Heart left ventricle (tissue), 13 donors: ENCODE results near the gene TPSAB1.

ENCODE experiments used
- CTCF ChIP-seq, 12 donors: fragments of 200-600 bp; sonication (generic) in 4 of 12; IDR thresholded peaks; one replicate each; pipeline versions ENCODE4 v1.5.0 to v1.8.0; 2018 to 2022; ENCODE audit warnings: antibody characterized with exemption in 12 of 12, mild to moderate bottlenecking in 5 of 12
- POLR2A ChIP-seq, 2 donors: fragments of 450-650 bp; IDR thresholded peaks; one replicate each; pipeline ENCODE4 v1.6.1; 2017; ENCODE audit warnings: antibody characterized with exemption in 2 of 2, mild to moderate bottlenecking in 2 of 2, moderate library complexity in 2 of 2
- donor health status: ischemic (EF 13 %, LVEDD 7.1; RV severe dilation, severe dysfunction).
- donor health status: DM: no; HTN: yes; CAD: no.
- donor health status: DM: no; HTN: no; CAD: no.
- donor health status: ischemic (EF 25% LVEDD 6.9; RV normal size, moderate dysfunction).
- donor health status: ischemic (EF 25% LVEDD 5.7; RV mildly dilated, moderate dysfunction).
- donor health status: ischemic (EF 35%, LVEDD 5.7; RV mildly dilated, moderate dysfunction).
- donor health status: nonischemic (EF 11% LVEDD 7.7; RV severe dilation, severe dysfunction).
- donor health status: DM: yes; HTN: yes; CAD: no.
- donor health status: PGD.
- donor health status: ischemic (EF 29% LVEDD 5.4; RV normal size, mild dysfunction).
- donor health status: nonischemic (EF 23%, LVEDD 6.1; RV moderate dilation, normal function).

- TF ChIP-seq CTCF (IDR thresholded peaks at IDR 0.05): no peak
- no peak for TF ChIP-seq POLR2A (IDR thresholded peaks at IDR 0.05)
These were observed 17.7 kb downstream of the TPSAB1 start for GRCh38 chr16:1258225-1258600.
